ENCODE measurements around the gene ABCC5. TPM values are rescaled to one million over a fixed set of nuclear protein-coding genes. Genes with fewer than 3 reads are reported as not detected.

Gene ABCC5
- total RNA-seq, 1 experiment from 2014 or later: 37.6 TPM

GRCh38 chr3:184062637-184063036, 45.0 kb upstream of the ABCC5 start:
- Histone ChIP-seq H3K4me2 (ENCODE audit: insufficient read depth, insufficient read length, low read length) (no peak overlapping the region), H3K23ac (ENCODE audit: insufficient read length, low read depth, low read length) (no peak overlapping the region), H2BK120ac (ENCODE audit: low read depth, low read length, poor library complexity, severe bottlenecking) (no peak overlapping the region), H3K27me3 (ENCODE audit: insufficient read depth, low read length) (no peaks in the 10 kb centered on the region), H2BK20ac (ENCODE audit: low read depth, low read length, poor library complexity, severe bottlenecking) (no peak overlapping the region), H3K9ac (ENCODE audit: extremely low read depth, insufficient read length, low read length) (no peak overlapping the region), H3K79me2 (ENCODE audit: insufficient read depth, low read length) (no peaks in the 10 kb centered on the region), H3K79me1 (ENCODE audit: insufficient read depth, low read depth, low read length, poor library complexity, severe bottlenecking) (no peaks in the 10 kb centered on the region), H4K8ac (replicated peaks; ENCODE audit: insufficient read length, low read depth, low read length) (no peak overlapping the region), H3T11ph (ENCODE audit: low read length) (no peak overlapping the region), H2AFZ (ENCODE audit: low read length) (no peak overlapping the region), H4K91ac (ENCODE audit: insufficient read length, low read depth, low read length) (no peak overlapping the region), H2BK5ac (ENCODE audit: insufficient read length, low read length) (no peak overlapping the region), H3K4ac (ENCODE audit: low read depth, low read length) (no peak overlapping the region), H4K20me1 (ENCODE audit: control insufficient read depth, insufficient read depth, insufficient read length) (no peaks in the 10 kb centered on the region), H2BK15ac (ENCODE audit: low read depth, low read length) (no peak overlapping the region), H3K23me2 (ENCODE audit: insufficient read length, low read depth, low read length, poor library complexity, severe bottlenecking) (no peaks in the 10 kb centered on the region), H3K27ac (ENCODE audit: insufficient read length, low read depth, low read length) (no peak overlapping the region), H3K18ac (ENCODE audit: insufficient read length, low read depth, low read length) (no peak overlapping the region), H3K56ac (ENCODE audit: insufficient read length, low read depth, low read length) (no peak overlapping the region), H3K4me1 (ENCODE audit: insufficient read depth, low read length) (no peaks in the 10 kb centered on the region), H4K5ac (ENCODE audit: insufficient read length, low read depth, low read length) (no peak overlapping the region), H2AK5ac (ENCODE audit: insufficient read length, low read length) (no peak overlapping the region), H2BK12ac (ENCODE audit: insufficient read length, low read depth, low read length) (no peak overlapping the region), H3K14ac (ENCODE audit: insufficient read depth, low read length) (no peak overlapping the region), H3K9me3 (ENCODE audit: control insufficient read depth, low read depth, low read length) (no peaks in the 10 kb centered on the region)
- H3K4me1 Mint-ChIP-seq: peaks cover 5 to 8% of the 10 kb centered on the region in 2 experiments; a peak in 3 of 4 replicates
- no peaks in the 10 kb centered on the region for H3K27me3 Mint-ChIP-seq (ENCODE audit: low read depth)
- no peak for TF ChIP-seq CTCF (conservative IDR thresholded peaks at IDR 0.05)
- no peaks in the 10 kb centered on the region for H3K36me3 Mint-ChIP-seq (ENCODE audit: insufficient read depth in 1 of 3, low read depth in 3 of 3)
- no peak overlapping the region for H3K27ac Mint-ChIP-seq
- no peak for DNase-seq
- no peak overlapping the region for H3K4me3 Mint-ChIP-seq
- no peaks in the 10 kb centered on the region for H3K9me3 Mint-ChIP-seq
